ENCODE results near the gene NOA1.

The NOA1 gene

GRCh38 chr4:56977321-56978012, at the start of gene NOA1:
Gene NOA1, minus strand, starts transcription at chr4:56977606. Its CDS starts 21 bp downstream, at chr4:56977585.
- peak; percentile 98 for DNase-seq
- in situ Hi-C loops (cut with HindIII; ENCODE audit: low pct_ligation_motif_present, low pct_unique_long_range_greater_than_20kb, low sequenced_read_pairs) = no loop called here

- in situ Hi-C loops (cut with HindIII; ENCODE audit: low pct_ligation_motif_present, low pct_unique_long_range_greater_than_20kb, low sequenced_read_pairs) = no loop called here
- DNase-seq = no peak
Measured at GRCh38 chr4:57023104-57023503, 45.7 kb upstream of the NOA1 start.

GRCh38 chr4:57020467-57021101, 43.2 kb upstream of the NOA1 start:
- DNase-seq = peak; percentile 53
- in situ Hi-C loops (cut with HindIII; ENCODE audit: low pct_ligation_motif_present, low pct_unique_long_range_greater_than_20kb, low sequenced_read_pairs) = no loop called here

- no peak for DNase-seq
- in situ Hi-C loops (cut with HindIII; ENCODE audit: low pct_ligation_motif_present, low pct_unique_long_range_greater_than_20kb, low sequenced_read_pairs) = no loop called here
Measured at GRCh38 chr4:57018980-57019379, 41.6 kb upstream of the NOA1 start.

GRCh38 chr4:57013543-57014120, 36.2 kb upstream of the NOA1 start:
- in situ Hi-C loops (cut with HindIII; ENCODE audit: low pct_ligation_motif_present, low pct_unique_long_range_greater_than_20kb, low sequenced_read_pairs) = no loop called here
- DNase-seq = no peak

- no peak for DNase-seq
- in situ Hi-C loops (cut with HindIII; ENCODE audit: low pct_ligation_motif_present, low pct_unique_long_range_greater_than_20kb, low sequenced_read_pairs) = no loop called here
Measured at GRCh38 chr4:56999751-57000150, 22.3 kb upstream of the NOA1 start.

- DNase-seq = no peak
- in situ Hi-C loops (cut with HindIII; ENCODE audit: low pct_ligation_motif_present, low pct_unique_long_range_greater_than_20kb, low sequenced_read_pairs) = no loop called here
Measured at GRCh38 chr4:56995525-56995924, 18.1 kb upstream of the NOA1 start.

- in situ Hi-C loops (cut with HindIII; ENCODE audit: low pct_ligation_motif_present, low pct_unique_long_range_greater_than_20kb, low sequenced_read_pairs) = no loop called here
- DNase-seq = no peak
Measured at GRCh38 chr4:56990109-56990905, 12.9 kb upstream of the NOA1 start.

- in situ Hi-C loops (cut with HindIII; ENCODE audit: low pct_ligation_motif_present, low pct_unique_long_range_greater_than_20kb, low sequenced_read_pairs) = no loop called here
- DNase-seq = no peak
Measured at GRCh38 chr4:56986952-56987351, 9.5 kb upstream of the NOA1 start.

GRCh38 chr4:56986192-56986591, 8.8 kb upstream of the NOA1 start:
- no peak for DNase-seq
- in situ Hi-C loops (cut with HindIII; ENCODE audit: low pct_ligation_motif_present, low pct_unique_long_range_greater_than_20kb, low sequenced_read_pairs) = no loop called here

- DNase-seq = peak; percentile 49
- in situ Hi-C loops (cut with HindIII; ENCODE audit: low pct_ligation_motif_present, low pct_unique_long_range_greater_than_20kb, low sequenced_read_pairs) = no loop called here
Measured at GRCh38 chr4:56981795-56982201, 4.4 kb upstream of the NOA1 start.

- DNase-seq = peak; percentile 39
- in situ Hi-C loops (cut with HindIII; ENCODE audit: low pct_ligation_motif_present, low pct_unique_long_range_greater_than_20kb, low sequenced_read_pairs) = no loop called here
Measured at GRCh38 chr4:56979421-56980072, 2.1 kb upstream of the NOA1 start.

GRCh38 chr4:56978750-56979303, 1.4 kb upstream of the NOA1 start, which contains the start of gene POLR2B:
Gene POLR2B, plus strand, starts transcription at chr4:56978896. Its CDS starts 90 bp downstream, at chr4:56978986.
- DNase-seq = peak; percentile 93
- in situ Hi-C loops (cut with HindIII; ENCODE audit: low pct_ligation_motif_present, low pct_unique_long_range_greater_than_20kb, low sequenced_read_pairs) = no loop called here

- DNase-seq = peak; percentile 22
Measured at GRCh38 chr4:56976837-56977320, 527 bp downstream of the NOA1 start.

GRCh38 chr4:56976283-56976836, 1.0 kb downstream of the NOA1 start:
- in situ Hi-C loops (cut with HindIII; ENCODE audit: low pct_ligation_motif_present, low pct_unique_long_range_greater_than_20kb, low sequenced_read_pairs) = no loop called here
- peak; percentile 8 for DNase-seq

More at GRCh38 chr4:56976837-56977320, 527 bp downstream of the NOA1 start:
- in situ Hi-C loops (cut with HindIII; ENCODE audit: low pct_ligation_motif_present, low pct_unique_long_range_greater_than_20kb, low sequenced_read_pairs) = no loop called here

GRCh38 chr4:56973336-56973735, 4.1 kb downstream of the NOA1 start:
- in situ Hi-C loops (cut with HindIII; ENCODE audit: low pct_ligation_motif_present, low pct_unique_long_range_greater_than_20kb, low sequenced_read_pairs) = no loop called here
- DNase-seq = no peak

- in situ Hi-C loops (cut with HindIII; ENCODE audit: low pct_ligation_motif_present, low pct_unique_long_range_greater_than_20kb, low sequenced_read_pairs) = no loop called here
- no peak for DNase-seq
Measured at GRCh38 chr4:56972809-56973208, 4.6 kb downstream of the NOA1 start.

- in situ Hi-C loops (cut with HindIII; ENCODE audit: low pct_ligation_motif_present, low pct_unique_long_range_greater_than_20kb, low sequenced_read_pairs) = no loop called here
- DNase-seq = no peak
Measured at GRCh38 chr4:56972389-56972788, 5.0 kb downstream of the NOA1 start.

Data from ACHN (cell line).